HG02840 (cell line): Measurements from ENCODE around the gene HOMER2.
"Not testable (repeated sequence)": the region's sequence is repeated elsewhere in the genome, so short reads cannot be mapped to it uniquely, and the experiment has no call there.

Experiments
- ATAC-seq: cut with Tn5 transposase; IDR thresholded peaks from one replicate; pipeline ENCODE4 v1.9.1; 2021; ENCODE audit warnings: mild to moderate bottlenecking, moderate library complexity, moderate number of reproducible peaks; ENCODE audit not compliant: unreplicated experiment, low FRiP score

HOMER2 gene

DNA sequence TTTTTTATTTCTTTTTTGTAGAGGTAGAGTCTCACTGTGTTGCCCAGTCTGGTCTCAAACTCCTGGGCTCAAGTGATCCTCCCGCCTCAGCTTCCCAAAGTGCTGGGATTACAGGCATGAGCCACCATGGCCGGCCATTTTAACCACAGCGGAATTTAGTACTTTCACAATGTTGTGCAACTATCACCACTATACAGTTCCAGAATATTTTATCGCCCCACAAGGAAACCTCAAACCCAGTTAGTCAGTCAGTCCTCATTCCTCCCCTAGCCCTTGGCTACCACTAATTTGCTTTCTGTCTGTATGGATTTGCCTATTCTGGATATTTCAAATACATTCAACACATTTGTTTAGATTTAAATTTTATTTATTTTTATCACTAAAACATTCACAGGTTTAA is 15.5 kb upstream of the HOMER2 start:
- no peak for ATAC-seq

DNA sequence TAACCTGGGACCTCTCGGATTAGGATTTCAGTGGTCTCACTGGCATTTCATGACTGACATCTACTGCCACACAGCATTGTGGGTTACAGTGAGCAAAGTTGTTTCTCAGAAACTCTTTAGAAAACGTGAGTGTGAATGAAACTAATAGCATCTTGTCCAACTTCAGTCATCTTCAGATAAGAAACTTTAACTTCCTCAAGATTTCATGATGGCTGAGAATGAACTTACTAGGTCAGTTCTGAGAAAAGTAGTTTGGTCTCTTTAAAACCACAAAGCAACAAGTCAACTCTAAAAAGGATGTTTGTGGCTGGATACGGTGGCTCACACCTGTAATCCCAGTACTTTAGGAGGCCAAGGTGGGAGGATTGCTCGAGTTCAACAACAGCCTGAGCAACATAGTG is 14.2 kb upstream of the HOMER2 start:
- ATAC-seq, result peak; percentile 85

DNA sequence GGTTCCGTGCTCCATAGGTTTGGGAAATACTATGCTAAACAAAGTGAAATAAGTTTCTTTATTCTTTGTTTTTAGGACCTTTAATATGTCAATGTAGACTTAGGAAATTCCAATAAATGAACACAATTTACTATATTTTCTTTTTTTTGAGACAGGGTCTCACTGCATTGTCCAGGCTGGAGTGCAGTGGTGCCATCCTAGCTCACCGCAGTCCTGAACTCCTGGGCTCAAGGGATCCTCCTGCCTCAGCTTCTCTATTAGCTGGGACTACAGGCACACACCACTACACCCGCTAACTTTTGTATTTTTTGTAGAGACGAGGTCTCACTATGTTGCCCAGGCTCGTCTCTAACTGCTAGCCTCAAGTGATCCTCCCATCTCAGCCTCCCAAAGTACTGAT is 12.4 kb upstream of the HOMER2 start:
- no peak for ATAC-seq

DNA sequence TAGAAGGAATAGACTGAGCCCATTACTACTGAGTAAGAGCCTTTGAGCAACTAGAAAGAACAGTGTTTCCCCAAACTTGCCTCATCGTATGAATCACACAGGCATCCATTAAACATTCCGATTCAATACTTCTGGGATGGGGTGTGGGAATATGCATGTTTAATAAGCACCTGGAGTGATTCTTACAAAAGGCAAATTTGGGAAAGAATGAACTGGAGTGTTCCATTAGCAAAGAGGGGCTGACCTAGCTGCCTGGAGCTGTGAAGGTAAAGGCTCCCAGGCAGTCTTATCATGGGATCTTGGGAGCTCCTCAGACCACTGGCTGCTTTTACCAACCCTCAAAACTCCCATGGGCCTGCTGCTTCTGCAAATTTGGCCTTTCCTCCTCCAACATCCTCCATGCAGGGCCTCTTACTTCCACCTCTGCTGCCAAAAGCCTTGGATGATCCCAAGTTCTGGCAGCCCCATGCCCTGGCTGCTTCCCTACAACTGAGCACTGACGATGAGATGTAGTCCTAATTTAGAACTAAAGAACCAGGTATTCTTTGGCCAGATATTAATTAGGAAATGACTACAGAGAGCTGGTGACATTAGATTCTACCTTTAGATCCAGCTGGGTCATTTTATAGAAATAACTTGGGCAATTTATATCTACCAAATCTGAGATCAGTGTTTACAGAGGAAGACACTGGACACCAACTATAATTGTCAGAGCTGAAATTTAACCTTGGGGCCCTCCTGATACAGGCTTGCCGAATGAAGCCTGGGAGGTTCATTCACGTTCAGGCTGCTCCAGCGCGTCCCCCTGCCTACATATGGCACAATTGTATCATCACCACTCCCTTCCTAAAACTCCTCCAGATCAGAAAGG is 11.2 kb upstream of the HOMER2 start:
- ATAC-seq, result no peak

DNA sequence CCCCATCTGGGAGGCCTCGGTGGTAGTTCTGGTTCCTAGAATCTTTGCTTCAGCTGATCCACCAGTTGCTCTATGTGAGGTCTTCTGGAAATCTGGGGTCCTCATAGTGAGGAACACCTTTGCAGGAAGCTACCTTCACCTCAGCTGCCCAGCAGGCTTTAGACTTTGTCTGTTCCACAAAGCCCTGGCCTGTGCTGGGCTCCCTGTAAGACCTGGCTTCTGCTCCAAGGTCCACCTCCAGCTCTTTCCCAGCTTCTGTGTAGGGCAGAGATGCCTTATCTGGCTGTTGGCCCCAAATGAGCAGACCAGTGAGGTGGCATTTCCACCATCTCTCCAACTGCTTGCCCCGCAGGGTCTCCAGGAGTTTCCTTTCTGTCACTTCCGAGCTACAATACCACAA is 8.2 kb upstream of the HOMER2 start:
- no peak for ATAC-seq

DNA sequence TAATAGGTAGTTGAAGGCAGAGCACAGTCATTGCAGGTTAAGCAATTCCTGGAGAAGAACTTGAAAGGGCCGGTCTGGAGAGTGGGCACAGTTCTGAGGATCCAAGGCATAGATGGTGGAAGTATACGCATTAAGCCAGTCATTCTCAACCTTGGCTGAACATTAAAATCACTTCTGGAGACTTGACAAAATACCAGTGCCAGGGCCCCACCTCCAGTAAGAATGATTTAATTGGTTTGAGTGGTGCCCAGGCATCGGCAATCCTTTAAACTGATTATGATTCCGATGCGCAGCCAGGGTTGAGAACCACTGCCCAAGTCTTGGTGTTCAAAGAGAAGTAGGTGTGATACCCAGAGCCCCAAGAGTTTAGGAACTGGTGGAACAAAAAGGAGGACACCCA is 6.9 kb upstream of the HOMER2 start:
- ATAC-seq, result no peak

DNA sequence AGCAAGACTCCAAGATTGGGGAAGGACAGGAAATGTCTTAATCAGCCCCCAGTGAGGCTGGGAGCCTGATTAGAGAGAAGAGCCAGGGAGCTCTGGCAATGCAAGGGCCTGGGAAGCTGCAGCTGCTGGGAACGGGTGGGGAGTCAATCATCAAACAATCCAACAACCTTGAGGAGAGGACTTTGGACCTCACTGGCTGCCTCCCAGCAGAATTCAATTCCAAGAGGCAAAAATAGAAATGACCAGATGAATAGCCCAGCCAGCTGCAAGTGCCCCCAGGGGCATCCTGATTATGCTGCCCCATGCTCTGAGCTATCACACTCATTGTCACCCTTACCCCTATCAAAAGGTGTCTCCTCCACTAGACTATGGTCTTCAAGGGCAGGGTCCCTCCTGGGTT is 6.1 kb upstream of the HOMER2 start:
- no peak for ATAC-seq

DNA sequence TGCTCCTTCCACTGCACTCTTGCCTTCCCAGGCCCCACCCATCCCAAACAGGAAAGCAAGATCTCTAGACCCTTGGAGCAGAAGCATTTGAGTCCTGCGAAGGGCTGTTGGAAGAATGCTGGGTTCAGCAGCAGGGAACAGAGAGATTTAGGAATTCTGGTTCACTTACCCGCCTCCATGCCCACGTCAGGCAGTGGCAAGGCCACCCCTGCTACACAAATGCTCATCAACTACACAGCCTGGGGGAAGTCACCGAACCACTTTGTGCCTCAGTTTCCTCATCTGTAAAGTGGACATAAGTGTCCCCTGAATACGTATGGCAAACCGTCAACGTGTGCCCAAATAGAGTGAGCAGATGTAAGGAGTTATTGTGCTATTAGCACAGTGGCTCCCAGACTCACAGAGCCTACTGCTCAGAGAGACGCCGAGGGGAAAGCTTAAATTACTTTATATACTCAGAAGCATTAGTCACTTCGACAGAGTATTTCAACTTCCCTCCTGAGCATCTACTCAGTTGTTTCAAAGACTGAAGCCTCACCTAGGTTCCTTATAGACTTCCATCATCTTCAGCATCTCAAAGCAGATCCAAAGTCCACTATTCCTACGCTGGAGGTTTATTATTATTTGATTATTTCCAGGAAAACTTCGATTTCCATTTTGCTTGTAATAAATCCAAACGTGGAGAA is 905 bp downstream of the HOMER2 start:
- ATAC-seq, result no peak

DNA sequence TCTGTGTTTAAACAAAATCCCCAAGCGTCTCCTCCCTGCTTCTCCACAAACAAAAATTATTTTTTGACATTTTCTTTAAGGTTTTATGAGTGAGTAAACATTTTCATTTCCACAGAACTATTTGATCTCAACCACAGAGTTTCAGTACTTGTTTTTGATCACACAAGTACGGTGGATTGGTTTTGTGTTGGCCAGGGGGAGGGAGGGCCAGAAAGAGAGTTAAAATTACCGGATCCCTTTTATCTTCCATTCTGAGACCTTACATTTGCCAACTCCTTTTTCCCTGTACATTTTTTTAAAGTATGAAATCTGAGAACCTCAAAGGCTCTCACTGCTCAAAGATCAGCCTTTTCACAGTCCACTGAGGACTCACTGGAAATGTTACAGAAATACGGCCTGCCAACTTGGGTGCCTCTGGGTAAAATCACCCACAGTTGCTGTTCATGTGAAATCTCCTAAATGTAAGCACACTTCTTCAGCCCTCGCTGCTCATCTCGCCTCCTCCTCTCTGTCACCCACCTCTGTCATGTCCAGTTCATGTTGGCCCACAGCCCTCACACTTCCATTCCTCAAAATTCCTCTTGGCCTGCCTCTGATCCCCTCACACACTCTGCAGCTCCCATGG is 1.7 kb downstream of the HOMER2 start:
- ATAC-seq, result no peak

DNA sequence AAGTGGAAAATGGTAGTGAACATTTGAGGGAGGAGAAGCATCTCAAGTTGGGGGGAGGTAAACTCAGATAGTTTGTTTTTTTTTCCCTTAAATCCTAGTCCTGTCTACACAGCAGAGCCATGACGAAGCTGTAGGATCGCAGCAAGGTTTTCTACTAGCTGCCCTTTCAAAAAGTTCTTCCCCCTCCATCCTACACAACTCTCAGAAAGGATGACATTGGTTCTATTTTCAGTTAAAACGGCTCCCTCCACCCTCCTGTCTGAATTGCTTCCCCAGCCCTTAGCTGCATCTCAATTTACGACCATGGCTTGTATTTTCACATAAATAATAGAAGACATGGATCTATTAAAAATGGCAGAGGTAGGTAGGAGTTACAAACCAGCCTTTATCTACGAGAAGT is 2.2 kb downstream of the HOMER2 start:
- ATAC-seq, result no peak

DNA sequence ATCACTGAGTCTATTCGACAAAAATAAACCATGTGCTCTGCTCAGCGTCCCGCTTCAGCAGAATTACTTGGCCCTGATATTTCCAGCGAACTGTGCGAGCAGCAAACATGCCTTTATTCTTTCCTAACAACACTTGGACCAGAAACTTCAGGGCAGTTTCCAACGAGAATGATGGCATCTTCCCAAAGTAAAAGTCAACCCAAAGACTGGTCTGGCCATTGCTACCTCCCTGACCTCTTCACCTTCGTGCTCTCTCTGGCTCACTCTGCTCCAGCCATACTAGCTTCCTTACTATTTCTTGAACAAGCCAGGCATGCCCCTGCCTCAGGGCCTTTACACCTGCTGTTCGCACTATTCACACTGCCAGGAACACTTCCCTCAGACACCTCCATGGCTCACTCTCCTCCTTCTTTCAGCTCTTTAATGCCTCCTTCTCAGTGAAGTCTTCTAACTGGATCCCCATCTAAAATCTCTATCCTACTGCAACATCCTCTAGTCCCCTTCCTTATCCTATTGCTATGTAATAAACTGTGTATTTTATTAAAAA is 6.3 kb downstream of the HOMER2 start:
- ATAC-seq, result no peak

DNA sequence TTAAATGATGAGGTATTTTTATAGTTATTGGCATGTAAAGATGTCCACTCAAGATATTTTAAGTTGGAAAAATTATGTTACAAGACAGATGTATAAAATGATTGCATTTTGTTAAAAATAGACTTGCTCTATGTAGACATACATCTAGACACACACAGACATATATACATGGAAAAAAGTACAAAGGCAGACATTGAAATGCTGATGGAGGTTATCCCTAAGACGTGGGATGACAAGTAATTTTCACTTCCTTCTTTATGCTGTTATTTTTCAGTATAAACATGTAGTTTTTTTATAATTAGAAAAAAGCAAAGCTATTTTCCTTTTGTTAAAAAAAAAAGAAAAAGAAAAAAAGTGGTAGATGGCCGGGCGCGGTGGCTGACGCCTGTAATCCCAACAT is 7.2 kb downstream of the HOMER2 start:
- ATAC-seq, result no peak

DNA sequence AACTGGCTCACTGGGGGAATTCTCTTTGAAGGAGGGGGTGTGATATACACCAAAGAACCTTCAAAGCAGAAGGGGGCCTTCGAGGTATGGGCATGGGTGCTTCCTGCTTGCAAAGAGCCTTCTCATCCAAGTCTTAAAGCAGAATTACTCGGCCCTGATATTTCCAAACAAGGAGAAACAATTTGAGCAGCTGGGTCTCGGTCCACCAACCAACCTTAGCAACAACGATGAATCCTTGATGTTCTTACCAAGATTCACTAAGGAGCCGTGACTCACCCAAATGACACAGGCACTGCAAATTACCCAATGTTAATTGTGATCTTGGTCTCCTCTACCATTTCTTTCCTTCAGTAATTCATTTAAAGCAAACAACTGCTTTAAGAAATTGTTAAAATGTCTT is 7.7 kb downstream of the HOMER2 start:
- no peak for ATAC-seq

DNA sequence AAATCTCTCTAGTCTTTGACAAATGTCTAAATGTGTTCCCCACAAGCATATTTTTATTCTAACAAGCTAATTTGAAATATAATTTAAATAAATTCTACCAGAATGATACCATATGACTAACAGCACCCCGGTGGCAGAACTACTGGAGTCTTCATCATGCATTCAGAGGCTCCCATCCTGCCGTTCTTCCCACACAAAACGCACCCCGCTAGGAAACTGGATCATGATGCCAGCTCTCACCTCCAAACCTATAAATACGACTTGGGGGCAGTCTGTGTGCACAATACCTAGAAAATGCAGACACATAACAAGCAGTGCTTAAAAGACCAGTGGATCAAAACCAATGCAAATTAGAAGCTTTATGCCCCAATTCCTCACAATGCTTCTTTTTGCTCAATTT is 8.5 kb downstream of the HOMER2 start:
- no peak for ATAC-seq

DNA sequence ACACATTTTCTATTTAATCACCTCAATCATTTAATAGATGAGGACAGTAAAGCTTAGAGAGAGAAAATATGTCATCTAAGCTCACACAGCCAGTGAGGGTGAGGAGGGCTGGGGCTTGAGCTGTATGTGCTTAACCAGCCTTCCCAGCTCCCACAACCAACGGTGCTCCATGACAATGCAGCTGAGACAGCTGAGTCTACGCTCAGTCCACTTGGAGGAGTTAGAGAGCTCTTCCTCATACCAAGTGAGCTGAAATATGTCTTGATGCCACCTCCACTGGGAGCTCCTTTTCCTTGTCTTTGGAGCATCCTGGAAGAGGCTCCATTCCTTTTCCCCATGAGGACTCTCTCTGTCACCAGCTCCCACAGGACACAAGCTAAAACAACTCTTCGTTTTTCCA is 9.3 kb downstream of the HOMER2 start:
- ATAC-seq, result no peak

DNA sequence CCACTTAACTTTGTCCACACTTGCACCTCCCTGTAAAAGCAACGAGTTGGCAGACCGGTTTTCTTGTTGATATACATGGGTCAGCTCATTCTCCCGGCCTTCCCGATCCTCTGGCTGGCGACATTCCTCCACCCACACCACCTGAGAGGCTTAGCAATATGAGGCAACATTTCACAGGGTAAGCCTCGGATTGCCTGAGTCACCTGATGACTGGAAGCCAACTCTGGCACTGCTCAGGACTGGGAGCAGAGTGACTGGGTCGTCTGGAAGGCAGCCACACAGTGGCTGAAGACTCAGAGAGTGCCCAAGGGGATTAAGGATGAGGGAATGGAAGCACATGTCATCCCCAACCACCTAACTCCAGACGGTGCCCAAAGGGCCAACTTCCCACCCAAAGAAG is 9.8 kb downstream of the HOMER2 start:
- no peak for ATAC-seq

DNA sequence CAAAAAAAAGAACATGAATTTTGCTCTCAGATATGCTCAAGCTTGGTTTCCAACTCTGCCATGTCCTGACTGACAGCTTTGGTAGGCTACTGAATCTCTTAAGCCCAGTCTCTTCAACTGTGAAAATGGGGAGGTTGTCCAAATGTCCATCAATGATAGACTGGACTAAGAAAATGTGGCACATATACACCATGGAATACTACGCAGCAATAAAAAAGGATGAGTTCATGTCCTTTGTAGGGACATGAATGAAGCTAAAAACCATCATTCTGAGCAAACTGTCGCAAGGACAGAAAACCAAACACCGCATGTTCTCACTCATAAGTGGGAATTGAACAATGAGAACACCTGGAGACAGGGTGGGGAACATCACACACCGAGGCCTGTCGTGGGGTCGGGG is 12.8 kb downstream of the HOMER2 start:
- ATAC-seq, result not testable (repeated sequence)

DNA sequence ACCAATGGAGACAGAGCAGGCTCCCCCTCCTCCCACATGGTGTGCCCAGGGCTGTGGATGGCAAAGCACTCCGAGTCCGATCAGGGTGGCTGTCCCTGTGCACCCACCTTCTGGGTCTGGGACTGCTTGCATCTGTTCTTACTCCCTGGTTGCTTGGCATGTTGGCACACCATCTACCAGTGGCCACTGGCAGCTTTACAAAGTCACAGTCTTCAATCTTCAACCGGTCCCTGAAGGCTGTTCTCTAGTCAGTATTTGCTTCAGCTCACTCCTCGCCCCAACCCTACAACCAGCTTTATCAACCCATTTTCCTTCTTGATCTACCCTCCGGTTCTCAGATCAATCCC is 14.8 kb downstream of the HOMER2 start:
- ATAC-seq, result no peak

DNA sequence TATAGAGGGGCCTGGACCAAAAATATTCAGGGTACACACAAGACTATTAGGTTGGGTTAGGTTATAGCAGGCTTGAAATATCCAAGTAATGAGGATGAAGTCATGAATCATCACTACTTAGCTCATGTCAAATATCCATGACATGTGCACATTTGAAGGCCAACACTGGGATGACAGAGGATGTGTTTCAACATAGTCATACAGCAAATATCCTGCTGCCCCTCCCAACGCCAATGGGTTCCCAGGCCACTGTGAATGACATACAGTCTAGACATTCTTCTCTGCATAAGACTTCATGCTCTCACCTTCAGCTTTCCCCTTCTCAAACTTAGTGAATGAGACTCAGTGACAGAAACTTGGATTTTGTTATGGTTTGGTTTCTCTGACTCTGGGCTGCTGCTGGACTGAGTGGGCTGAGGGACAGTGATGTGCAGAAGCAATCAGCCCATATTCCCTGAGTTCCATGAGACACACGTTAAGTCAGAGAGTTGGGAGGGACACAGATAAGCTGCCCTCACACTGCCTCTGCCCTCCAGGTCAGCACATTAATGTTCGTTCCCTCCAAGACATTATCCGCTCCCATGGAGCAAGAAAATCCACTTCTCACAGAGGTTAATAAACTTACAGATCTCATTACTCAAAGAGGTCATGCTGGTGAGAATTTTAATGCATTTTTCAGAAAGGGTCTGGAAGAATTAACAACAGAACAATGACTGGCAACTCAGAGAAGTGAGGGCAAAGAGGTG is 15.4 kb downstream of the HOMER2 start:
- ATAC-seq, result no peak

DNA sequence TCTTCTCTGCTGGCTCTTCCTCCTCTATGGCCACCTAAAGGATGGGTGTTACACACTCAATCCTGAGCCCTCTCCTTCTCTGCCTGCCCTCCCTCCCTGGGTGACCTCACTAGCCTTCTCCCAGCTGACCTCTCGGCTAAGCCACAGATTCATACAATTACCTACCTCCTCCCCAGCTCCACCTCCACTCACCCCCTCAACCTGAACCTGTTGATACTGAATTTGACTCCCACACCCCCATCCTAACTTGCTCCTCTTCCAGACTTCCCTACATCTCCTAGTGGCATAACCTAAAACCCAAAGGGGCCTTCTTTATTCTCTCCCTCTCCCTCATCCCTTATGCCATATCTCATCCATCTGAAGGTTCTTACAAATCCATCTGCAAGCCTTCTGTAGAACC is 17.1 kb downstream of the HOMER2 start:
- ATAC-seq, result no peak
